ENCODE measurements around the gene CDK14.
A peak's percentile ranks its signal among the peaks of the same experiment; 100 is the strongest.
"Not testable (repeated sequence)": the region's sequence is repeated elsewhere in the genome, so short reads cannot be mapped to it uniquely, and the experiment has no call there.

CDK14 gene

DNA sequence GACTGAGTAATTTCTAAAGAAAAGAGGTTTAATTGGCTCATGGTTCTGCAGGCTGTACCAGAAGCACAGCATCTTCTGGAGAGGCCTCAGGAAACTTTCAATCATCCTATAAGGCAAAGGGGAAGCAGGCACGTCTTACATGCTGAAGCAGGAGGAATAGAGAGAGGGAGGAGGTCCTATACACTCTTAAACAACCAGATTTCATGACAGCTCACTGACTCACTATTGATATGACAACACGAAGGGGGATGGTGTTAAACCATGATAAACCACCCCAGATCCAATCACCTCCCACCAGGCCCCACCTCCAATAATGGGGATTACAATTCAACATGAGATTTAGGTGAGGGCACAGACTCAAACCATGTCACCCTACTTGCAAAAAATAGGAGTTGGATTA lies 201.5 kb downstream of the CDK14 start:
- TF ChIP-seq SPI1 (IDR thresholded peaks at IDR 0.05; ENCODE audit: borderline replicate concordance, low read depth) (no peak), POLR2AphosphoS5 (IDR thresholded peaks at IDR 0.05; ENCODE audit: low read depth) (no peak)
- Histone ChIP-seq H3K27me3 (ENCODE audit: insufficient read depth, poor library complexity, severe bottlenecking) (no peaks in the 10 kb centered on the region), H3K27ac (replicated peaks) (no peak overlapping the region), H3K4me3 (replicated peaks; ENCODE audit: insufficient read depth, low read length) (no peak overlapping the region)
- DNase-seq (ENCODE audit: low read depth in 1 of 2, low spot score in 1 of 2) = no peak

DNA sequence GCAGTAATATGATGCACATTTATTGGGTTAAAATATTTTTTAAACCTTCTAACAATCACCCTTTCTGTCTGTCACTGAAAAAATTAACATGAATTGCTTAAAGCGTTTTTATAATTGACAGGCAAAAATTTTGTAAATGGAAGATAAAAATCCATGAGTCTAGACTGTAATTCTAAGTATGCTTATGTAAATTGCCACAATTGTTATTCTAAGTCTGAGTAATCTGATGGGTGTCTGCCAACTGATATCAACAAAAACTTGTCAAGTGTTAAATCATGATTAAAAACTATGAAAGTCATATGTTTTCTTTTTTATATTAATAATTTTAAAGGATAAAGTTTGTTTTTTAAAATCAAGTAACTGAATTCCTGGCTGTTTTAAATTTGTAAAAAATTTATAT lies 208.2 kb downstream of the CDK14 start:
- DNase-seq (ENCODE audit: low read depth in 1 of 2, low spot score in 1 of 2) = no peak
- no peak overlapping the region for H3K4me3 ChIP-seq (replicated peaks; ENCODE audit: insufficient read depth, low read length)
- TF ChIP-seq POLR2AphosphoS5 (IDR thresholded peaks at IDR 0.05; ENCODE audit: low read depth) (no peak), CTCF (IDR thresholded peaks at IDR 0.05; ENCODE audit: insufficient read depth, low read length) (no peak), GABPA (IDR thresholded peaks at IDR 0.05; ENCODE audit: low read depth) (no peak), SPI1 (IDR thresholded peaks at IDR 0.05; ENCODE audit: borderline replicate concordance, low read depth) (no peak)
- TF ChIP-seq, protein P1, sequence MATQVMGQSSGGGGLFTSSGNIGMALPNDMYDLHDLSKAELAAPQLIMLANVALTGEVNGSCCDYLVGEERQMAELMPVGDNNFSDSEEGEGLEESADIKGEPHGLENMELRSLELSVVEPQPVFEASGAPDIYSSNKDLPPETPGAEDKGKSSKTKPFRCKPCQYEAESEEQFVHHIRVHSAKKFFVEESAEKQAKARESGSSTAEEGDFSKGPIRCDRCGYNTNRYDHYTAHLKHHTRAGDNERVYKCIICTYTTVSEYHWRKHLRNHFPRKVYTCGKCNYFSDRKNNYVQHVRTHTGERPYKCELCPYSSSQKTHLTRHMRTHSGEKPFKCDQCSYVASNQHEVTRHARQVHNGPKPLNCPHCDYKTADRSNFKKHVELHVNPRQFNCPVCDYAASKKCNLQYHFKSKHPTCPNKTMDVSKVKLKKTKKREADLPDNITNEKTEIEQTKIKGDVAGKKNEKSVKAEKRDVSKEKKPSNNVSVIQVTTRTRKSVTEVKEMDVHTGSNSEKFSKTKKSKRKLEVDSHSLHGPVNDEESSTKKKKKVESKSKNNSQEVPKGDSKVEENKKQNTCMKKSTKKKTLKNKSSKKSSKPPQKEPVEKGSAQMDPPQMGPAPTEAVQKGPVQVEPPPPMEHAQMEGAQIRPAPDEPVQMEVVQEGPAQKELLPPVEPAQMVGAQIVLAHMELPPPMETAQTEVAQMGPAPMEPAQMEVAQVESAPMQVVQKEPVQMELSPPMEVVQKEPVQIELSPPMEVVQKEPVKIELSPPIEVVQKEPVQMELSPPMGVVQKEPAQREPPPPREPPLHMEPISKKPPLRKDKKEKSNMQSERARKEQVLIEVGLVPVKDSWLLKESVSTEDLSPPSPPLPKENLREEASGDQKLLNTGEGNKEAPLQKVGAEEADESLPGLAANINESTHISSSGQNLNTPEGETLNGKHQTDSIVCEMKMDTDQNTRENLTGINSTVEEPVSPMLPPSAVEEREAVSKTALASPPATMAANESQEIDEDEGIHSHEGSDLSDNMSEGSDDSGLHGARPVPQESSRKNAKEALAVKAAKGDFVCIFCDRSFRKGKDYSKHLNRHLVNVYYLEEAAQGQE (IDR thresholded peaks at IDR 0.05; ENCODE audit: insufficient replicate concordance, low read depth) = no peak
- no peaks in the 10 kb centered on the region for H3K27me3 ChIP-seq (ENCODE audit: insufficient read depth, poor library complexity, severe bottlenecking)
- H3K27ac ChIP-seq (replicated peaks) = no peak overlapping the region

GRCh38 chr7:90815552-90815951 lies 219.4 kb downstream of the CDK14 start:
- H3K27me3 ChIP-seq (ENCODE audit: insufficient read depth, poor library complexity, severe bottlenecking); H3K27ac ChIP-seq (replicated peaks); DNase-seq (ENCODE audit: low read depth in 1 of 2, low spot score in 1 of 2); H3K4me3 ChIP-seq (replicated peaks; ENCODE audit: insufficient read depth, low read length): not testable (repeated sequence)

GRCh38 chr7:90816511-90817142 lies 220.5 kb downstream of the CDK14 start:
- Histone ChIP-seq H3K27me3 (ENCODE audit: insufficient read depth, poor library complexity, severe bottlenecking) (no peaks in the 10 kb centered on the region), H3K4me3 (replicated peaks; ENCODE audit: insufficient read depth, low read length) (no peak overlapping the region), H3K27ac (replicated peaks) (no peak overlapping the region)
- peak in 1 of 2 experiments; percentile 28 for DNase-seq (ENCODE audit: low read depth in 1 of 2, low spot score in 1 of 2)
- TF ChIP-seq SPI1 (IDR thresholded peaks at IDR 0.05; ENCODE audit: borderline replicate concordance, low read depth) (no peak), CTCF (IDR thresholded peaks at IDR 0.05; ENCODE audit: insufficient read depth, low read length) (no peak), POLR2AphosphoS5 (IDR thresholded peaks at IDR 0.05; ENCODE audit: low read depth) (no peak), GABPA (IDR thresholded peaks at IDR 0.05; ENCODE audit: low read depth) (no peak)
- TF ChIP-seq, protein P1 (IDR thresholded peaks at IDR 0.05; ENCODE audit: insufficient replicate concordance, low read depth) = no peak

- TF ChIP-seq SPI1 (IDR thresholded peaks at IDR 0.05; ENCODE audit: borderline replicate concordance, low read depth) = no peak
- TF ChIP-seq POLR2AphosphoS5 (IDR thresholded peaks at IDR 0.05; ENCODE audit: low read depth) = no peak
- no peak for TF ChIP-seq CTCF (IDR thresholded peaks at IDR 0.05; ENCODE audit: insufficient read depth, low read length)
- no peak for TF ChIP-seq GABPA (IDR thresholded peaks at IDR 0.05; ENCODE audit: low read depth)
- TF ChIP-seq, protein P1 (IDR thresholded peaks at IDR 0.05; ENCODE audit: insufficient replicate concordance, low read depth) = no peak
- DNase-seq (ENCODE audit: low read depth in 1 of 2, low spot score in 1 of 2) = no peak
- Histone ChIP-seq H3K27ac (replicated peaks) (no peak overlapping the region), H3K27me3 (ENCODE audit: insufficient read depth, poor library complexity, severe bottlenecking) (no peaks in the 10 kb centered on the region), H3K4me3 (replicated peaks; ENCODE audit: insufficient read depth, low read length) (no peak overlapping the region)
Measured at GRCh38 chr7:90817151-90817550, 221.0 kb downstream of the CDK14 start.
